ENCODE data around the gene USP34.

DNA sequence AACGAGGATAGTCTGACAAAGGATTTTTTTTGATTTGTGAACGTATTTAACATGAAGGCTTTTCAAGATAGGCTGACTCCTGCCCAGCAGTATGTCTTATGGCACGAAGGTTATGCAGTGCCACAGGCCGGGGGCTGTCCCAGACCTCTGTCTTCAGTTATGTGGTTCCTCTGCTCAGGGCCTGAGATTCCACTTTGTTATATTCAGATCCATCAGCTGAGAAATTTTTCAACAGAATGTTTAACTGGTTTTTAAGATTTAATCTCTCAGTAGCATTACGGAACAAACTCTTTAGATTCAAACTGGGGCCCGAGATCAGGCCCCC, 288.9 kb downstream of the USP34 start:
- TF ChIP-seq, protein P1, sequence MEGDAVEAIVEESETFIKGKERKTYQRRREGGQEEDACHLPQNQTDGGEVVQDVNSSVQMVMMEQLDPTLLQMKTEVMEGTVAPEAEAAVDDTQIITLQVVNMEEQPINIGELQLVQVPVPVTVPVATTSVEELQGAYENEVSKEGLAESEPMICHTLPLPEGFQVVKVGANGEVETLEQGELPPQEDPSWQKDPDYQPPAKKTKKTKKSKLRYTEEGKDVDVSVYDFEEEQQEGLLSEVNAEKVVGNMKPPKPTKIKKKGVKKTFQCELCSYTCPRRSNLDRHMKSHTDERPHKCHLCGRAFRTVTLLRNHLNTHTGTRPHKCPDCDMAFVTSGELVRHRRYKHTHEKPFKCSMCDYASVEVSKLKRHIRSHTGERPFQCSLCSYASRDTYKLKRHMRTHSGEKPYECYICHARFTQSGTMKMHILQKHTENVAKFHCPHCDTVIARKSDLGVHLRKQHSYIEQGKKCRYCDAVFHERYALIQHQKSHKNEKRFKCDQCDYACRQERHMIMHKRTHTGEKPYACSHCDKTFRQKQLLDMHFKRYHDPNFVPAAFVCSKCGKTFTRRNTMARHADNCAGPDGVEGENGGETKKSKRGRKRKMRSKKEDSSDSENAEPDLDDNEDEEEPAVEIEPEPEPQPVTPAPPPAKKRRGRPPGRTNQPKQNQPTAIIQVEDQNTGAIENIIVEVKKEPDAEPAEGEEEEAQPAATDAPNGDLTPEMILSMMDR (IDR thresholded peaks at IDR 0.05; ENCODE audit: low read length) = no peak
- no peak for TF ChIP-seq EZH2phosphoT487 (IDR thresholded peaks at IDR 0.05; ENCODE audit: low read length)
- no peak for TF ChIP-seq EZH2 (optimal IDR thresholded peaks at IDR 0.05; ENCODE audit: low read depth, low read length)

Data from MM.1S (cell line).